Measurements from ENCODE around the gene TM4SF4.

GRCh38 chr3:149535333-149535685 lies 60.8 kb downstream of the TM4SF4 start:
- TF ChIP-seq ZNF70 (CRISPR knock-in tag; IDR thresholded peaks at IDR 0.05) (no peak), ZFP3 (CRISPR knock-in tag; IDR thresholded peaks at IDR 0.05) (no peak), RARB (CRISPR knock-in tag; IDR thresholded peaks at IDR 0.05) (no peak), POU6F1 (CRISPR knock-in tag; IDR thresholded peaks at IDR 0.05; ENCODE audit: borderline replicate concordance, low read depth) (no peak)
